GM12874 (cell line): Measurements from ENCODE around the gene WDR93.

ENCODE experiments used
- TF ChIP-seq, protein P1 (sequence below): IDR thresholded peaks from 2 replicates; pipeline ENCODE4 v1.5.1; 2011; ENCODE audit warnings: low read depth, mild to moderate bottlenecking, control low read depth, low read length, moderate library complexity; ENCODE audit not compliant: insufficient read depth

WDR93 gene

DNA sequence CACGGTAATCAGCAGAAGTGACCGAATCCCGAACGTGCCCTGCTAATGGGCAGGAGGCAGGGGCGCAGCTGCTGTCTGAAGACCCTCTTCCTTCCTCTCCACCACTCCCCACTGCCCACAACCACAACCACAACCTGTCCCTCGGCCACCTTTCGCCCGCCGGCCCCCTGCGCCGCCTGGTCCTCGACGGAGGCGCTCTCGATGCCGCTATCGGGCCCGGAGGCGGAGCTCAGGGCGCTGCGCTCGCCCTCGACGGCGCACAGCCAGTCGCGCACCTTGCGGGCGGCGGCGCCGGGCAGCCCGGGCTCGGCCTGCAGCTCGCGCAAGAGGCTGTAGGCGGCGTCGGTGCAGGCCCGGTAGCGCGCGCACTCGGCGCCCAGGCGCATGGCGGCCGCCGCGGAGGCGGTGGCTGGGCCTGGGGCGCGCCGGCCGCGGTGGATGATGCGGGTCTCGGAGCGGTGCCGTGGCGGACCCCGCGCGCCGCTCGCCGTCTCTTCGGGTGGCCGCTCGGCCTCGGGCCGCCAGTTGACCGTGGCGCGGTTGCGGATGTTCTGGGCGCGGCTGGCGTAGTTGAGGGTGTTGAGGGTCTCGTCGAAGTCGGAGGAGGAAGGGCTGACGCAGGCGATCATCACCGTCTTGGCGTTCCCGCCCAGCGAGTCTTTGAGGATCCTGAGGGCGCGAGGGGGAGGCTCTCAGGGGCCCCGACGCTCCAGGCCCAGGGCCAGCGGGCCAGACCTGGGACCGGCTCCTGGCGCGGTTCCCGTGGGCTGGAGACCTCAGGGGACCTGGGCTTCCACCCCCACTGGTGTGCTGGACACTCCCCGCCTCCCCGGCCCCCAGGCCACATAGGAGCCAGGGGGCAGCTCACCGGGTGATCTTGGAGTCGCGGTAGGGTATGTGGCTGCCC is 42.3 kb upstream of the WDR93 start:
- TF ChIP-seq, protein P1, sequence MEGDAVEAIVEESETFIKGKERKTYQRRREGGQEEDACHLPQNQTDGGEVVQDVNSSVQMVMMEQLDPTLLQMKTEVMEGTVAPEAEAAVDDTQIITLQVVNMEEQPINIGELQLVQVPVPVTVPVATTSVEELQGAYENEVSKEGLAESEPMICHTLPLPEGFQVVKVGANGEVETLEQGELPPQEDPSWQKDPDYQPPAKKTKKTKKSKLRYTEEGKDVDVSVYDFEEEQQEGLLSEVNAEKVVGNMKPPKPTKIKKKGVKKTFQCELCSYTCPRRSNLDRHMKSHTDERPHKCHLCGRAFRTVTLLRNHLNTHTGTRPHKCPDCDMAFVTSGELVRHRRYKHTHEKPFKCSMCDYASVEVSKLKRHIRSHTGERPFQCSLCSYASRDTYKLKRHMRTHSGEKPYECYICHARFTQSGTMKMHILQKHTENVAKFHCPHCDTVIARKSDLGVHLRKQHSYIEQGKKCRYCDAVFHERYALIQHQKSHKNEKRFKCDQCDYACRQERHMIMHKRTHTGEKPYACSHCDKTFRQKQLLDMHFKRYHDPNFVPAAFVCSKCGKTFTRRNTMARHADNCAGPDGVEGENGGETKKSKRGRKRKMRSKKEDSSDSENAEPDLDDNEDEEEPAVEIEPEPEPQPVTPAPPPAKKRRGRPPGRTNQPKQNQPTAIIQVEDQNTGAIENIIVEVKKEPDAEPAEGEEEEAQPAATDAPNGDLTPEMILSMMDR: no peak

DNA sequence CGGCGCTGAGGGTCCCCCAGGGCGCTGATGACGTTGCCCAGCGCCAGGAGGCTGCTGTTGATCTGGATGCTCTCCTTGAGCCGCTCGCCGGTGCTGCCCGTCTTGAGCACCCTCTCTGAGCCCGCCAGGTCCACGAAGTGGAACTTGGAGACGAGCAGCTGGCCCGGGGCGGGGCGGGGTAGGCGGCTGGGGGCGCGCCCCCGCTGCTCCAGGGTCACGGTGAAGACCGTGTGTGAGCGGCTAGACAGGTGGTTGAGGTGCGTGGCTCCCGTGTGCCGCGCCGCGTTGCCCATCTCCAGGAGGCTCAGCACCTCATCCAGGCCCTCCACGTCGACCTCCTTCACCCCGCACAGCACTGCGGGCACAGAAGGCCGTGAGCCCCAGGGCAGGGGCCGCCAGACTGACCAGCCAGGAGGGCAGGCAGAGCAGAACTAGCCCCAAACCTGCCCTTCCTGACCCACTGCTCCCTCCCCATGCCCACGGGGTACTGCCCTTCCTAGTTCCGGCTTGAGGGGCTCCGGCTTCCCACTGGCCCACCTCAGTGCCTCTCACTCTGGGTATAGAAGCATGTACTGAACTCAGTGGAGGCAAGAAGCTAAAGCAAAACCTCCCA is 41.5 kb upstream of the WDR93 start:
- TF ChIP-seq, protein P1: no peak

DNA sequence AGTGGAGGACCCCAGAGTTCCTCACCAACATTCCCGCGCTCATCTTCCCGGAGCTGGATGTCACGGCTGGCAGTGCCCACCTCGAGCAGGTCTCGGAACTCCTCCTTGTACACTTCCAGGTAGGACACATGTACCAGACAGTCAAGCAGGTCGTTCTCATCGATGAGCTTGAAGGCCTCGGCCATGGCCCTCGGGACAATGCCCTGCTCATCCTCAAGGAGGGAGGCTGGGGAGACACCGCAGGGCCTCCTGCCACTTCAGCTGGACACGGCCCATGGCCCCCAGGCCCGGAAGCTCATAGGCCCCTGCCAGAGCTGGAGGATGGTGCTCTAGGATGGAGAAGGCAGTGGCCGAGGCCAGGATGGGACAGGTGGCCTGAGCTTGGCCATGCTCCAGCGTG is 40.9 kb upstream of the WDR93 start:
- TF ChIP-seq, protein P1: no peak

DNA sequence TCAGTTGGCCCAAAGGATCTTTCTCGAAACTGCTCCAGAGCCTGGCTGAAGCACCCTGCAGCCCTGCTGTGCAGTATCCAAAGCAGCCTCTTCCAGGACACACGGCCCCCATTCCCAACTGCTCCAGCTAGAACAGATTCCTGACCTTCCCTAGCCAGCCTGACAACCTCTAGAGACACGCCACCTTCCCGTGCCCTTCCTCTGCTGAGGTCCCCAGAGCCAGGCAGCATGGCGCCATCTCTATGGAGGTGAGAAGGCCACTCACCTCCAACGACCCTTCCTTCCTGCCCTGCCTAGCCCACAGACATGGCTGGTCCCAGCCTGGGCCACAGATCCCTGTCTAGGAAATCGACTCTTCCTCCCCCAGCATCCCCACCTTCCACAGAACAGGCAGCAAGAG is 38.5 kb upstream of the WDR93 start:
- TF ChIP-seq, protein P1: no peak

DNA sequence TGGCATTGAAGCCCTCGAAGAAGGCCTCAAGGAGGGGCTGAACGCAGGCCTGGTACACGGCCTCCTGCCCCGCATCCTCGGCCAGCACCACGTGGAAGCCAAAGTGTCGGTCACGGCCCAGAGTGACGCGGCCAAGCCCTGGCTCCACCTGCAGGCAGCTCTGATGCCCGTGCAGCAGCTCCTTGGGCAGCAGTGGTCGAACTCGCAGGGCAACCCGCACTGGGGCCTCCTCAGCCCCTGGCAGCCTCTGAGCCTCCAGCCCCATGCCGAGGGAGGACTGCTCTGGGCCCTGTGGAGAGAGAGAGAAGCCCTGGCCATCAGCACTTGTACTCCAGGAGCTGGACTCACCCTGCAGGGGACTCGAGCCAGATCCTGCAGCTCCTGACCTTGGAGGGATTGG is 37.9 kb upstream of the WDR93 start:
- TF ChIP-seq, protein P1: no peak

DNA sequence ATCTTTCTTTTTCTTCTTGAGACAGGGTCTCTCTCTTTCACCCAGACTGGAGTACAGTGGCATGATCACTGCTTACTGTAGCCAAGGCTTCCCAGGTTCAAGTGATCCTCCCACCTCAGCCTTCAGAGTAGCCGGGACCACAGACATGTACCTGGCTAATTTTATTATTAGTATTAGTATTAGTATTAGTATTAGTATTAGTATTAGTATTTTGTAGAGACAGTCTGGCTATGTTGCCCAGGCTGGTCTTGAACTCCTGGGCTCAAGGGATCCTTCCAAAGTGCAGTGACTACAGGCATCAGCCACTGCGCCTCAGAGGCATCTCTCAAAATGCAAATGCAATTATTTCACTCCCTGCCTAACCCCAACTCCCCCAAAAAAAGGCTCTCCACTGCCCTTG is 37.0 kb upstream of the WDR93 start:
- TF ChIP-seq, protein P1: no peak

DNA sequence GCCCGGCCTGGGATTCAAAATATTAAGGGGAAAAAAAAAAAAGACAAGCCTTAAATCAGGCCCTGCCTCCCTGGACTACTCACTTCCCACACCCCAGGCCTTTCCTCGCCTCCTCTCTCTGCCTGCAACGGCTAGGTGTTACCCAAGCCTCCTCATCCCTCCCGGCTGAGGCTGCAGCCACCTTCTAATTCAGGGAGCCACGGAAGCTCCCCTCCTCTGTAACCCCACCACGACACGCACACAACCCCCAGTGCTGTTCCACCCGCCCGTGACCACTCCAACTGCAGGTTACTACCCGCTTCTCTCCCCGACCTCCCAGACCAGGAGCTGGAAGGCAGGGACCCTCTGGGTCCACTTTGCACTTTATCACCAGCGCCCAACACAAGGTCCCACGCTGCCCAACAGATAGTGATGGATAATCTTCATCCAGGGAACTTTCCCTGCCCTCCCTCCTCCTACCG is 36.3 kb upstream of the WDR93 start:
- TF ChIP-seq, protein P1: no peak
